GM19372 (cell line): ENCODE data around the gene MXRA8.
A peak's percentile ranks its signal among the peaks of the same experiment; 100 is the strongest.

Experiments
- ATAC-seq: cut with Tn5 transposase; IDR thresholded peaks from one replicate; pipeline ENCODE4 v1.9.1; 2021; ENCODE audit warnings: mild to moderate bottlenecking, low read depth, moderate library complexity; ENCODE audit not compliant: unreplicated experiment

Gene MXRA8

GRCh38 chr1:1351511-1352427 lies 6.6 kb downstream of the MXRA8 start:
- ATAC-seq: no peak

DNA sequence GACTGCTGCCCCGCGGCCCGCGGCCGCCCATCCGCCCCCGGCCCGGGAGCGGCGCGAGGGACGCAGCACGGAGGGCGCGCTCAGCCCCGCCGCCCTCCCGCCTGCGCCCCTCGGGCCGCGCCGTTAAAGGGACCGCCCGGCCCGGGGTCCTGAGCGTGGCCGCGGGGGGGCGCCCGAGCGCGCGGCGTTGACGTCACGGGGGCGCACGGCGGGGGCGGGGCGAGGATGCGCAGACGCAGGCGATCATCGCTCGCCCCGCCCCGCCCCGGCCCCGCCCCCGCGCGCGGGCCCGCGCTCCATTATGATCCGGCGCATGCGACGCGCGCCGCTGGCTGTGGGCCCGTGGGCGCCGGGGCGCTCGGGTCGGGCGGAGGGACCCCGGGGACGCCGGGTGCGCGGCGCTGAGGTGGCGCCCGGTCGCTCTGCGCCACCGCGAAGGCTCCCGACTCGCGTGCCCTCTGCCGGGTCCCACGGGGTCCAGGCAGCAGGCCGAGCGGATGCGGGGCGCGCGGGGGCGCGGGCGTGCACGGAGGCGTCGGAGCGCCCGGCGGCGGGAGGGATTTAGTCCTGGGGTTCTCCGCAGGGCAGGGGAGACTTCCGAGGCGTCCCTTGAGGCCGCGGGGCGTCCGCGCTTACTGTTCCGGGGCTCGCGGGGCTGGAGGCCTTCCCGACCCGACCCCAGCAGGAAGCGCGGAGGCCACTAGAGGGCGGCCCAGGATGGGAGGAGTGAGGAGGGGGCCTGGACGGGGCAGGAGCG lies 8.9 kb downstream of the MXRA8 start, which contains the start of gene DVL1:
Gene DVL1 (minus strand): TSS at position 163 of the 757 bp plus-strand sequence. CDS start 353 bp downstream, outside the sequence.
- peak; percentile 78 for ATAC-seq

DNA sequence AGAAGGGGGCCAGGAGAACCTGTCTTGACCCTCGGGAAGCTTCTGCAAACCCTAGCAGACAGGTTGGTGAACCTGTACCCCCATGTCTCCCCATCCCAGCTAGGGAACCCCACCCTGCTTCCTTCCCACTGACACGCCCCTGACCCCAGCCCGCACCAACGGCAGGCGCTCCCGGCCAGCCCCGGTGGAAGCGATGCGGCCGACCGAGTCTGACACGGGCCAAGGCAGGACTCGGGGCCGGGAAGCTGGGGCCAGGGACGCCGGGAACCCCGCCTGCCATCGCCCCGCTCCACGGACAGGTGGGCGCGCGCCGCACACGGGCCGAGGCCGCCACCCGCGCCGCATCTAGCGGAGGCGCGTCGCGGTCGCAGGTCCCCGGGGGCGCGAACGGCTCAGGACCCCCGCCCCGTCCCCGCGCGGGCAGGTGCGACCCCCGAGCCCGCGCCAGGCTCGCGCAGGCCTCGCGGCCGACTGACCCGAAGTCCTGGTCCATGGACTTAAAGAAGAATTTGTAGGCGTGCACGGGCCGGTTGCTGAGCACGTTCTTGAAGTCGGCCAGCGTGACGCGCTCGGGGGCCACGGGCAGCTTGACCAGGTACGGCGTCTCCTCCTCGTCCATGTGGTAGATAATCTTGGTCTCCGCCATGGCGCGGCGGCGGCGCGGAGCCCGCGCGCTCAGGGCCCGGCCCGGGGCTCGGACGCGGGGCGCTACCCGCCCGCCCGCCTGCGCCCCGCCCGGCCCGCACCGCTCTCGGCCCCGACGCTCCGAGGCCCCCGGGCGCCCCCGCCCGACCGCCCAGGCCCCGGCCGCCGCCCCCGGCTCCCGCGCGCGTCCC lies 9.7 kb downstream of the MXRA8 start:
- ATAC-seq: no peak

DNA sequence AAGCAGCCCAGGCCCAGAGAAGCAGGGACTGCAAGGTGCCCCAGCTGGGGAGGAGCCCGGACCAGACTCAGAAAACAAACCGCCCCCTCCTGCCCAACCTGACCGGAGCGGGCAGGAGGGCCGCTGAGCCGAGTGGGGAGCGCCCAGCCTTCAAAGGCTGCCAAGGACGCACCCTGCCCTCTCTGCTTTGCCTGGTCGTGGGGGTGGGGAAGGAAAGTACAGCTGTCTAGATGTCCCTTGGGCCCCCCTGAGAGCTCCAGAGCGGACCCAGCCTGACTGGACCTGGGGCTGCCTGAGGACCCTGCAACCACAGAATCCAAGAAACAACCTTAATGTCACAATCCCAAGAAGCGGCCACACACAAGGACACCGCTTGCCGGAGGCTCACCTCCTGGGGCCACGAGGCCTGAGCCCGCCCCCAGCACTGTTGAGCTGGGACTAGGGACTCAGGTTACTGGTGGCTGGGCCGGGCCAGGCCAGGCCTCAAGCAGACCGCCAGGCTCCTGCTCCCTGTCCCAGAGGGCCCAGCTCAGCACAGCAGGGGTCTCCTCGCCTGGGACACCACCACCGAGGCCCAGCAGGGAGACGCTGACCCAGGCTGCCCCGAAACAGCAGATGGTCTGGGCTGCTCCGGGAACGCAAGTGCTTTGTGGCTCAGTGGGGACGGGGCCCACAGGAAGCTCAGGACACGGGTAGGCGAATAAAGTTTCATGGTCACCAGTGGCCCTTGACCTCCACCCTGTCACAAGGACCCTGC lies 10.5 kb downstream of the MXRA8 start:
- no peak for ATAC-seq

DNA sequence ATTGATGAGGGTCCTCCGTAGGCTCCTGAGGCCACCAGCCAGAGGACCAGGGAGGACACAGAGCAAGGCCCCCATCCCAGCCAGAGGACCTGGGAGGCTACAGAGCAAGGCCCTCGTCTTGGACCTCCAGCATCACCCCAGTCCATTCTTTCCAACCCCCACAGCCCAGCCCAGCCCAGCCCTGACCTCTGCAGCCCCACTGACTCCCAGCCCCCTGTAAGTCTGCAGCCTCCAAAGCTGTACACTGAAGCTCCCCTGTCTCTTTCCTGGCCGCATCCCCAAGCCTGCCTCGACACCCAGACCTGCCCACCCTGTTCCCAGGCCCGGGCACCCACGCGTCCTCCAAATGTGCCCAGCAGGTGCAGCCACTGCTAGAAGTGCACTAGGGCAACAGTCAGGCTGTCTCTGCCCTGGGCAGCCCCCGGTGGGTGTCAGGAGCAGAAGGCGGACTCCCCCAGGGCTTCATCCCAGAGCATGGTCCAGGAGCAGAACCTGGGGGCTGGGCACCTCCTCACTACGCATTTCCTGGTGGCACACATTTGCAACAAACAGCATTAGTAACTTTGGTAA lies 11.2 kb downstream of the MXRA8 start:
- no peak for ATAC-seq

- no peak for ATAC-seq
These were observed 11.9 kb downstream of the MXRA8 start for GRCh38 chr1:1346501-1346890.

DNA sequence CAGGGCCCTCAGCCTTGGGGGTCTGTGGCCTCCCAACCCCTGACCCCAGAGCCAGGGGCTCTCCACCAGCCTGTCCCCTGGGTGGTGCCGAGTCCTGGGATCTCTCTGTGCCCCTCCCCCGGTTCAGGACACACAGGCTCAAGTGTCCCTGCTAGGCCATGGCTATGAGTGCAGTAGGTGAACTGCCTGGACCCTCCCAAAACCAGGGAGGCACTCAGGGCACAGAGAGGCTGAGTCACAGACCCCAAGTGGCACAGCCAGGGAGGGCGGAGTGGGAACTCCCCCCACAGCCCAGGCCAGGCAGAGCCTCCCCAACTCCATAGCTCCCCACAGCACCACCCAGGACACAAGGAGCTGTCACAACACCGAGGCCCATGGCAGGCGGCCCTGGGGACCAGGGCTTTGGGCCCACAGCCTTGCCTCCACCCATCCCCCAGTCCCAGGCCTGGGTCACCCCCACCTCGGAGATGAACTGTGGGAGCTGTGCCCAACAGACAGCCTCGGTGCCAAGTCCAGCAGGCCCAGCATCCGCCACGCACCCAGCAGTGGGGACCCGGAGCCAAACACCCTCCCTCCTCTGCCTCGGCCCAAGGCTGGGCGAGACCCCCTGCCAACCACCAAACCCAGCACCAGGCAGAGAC lies 12.4 kb downstream of the MXRA8 start:
- no peak for ATAC-seq

DNA sequence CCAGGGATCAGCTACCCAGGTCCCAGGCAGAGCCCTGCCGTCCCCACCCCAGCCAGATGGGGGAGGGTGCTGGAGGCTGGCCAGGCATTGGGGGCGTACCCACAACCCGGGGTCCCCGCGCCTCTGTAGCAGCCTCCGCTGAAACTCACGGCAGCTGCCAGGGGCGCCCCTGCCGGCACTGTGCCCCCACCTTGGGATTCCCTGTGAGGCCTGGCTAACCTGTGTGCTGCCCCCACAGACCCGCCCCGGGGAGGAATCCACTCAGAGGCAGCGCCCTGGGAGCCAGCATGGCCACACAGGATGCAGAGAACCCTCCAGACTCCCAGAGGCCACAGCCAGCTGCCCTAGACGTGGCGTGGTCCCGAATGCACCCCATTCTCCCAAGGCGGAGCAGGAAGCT lies 13.0 kb downstream of the MXRA8 start:
- no peak for ATAC-seq

- no peak for ATAC-seq
These were observed 13.5 kb downstream of the MXRA8 start for GRCh38 chr1:1344655-1345361.

- ATAC-seq: no peak
These were observed 14.4 kb downstream of the MXRA8 start for GRCh38 chr1:1343811-1344421.

DNA sequence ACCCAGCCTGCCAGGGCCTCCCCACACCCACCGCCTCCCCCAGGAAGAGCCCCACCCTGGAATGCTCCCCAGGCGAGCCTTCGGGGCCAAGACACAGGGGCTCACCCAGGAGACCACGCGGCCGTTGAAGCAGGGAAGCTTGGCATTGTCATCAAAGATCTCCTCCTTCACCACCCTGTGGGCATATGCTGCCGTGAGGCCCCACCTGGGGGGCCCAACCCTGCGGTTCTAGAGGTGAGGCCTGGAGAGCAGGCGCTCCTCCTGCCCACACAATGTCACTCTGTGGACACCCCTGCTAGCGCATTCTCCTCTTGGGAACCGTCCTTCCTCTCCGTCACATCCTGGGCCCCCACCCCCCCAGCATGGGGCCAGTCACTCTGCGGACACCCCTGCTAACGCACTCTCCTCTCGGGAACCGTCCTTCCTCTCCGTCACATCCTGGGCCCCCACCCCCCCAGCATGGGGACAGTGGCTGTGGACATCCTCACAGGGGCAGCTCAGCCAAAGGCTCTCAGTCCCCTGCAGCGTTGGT lies 15.7 kb downstream of the MXRA8 start:
- no peak for ATAC-seq

- ATAC-seq: no peak
These were observed 16.2 kb downstream of the MXRA8 start for GRCh38 chr1:1342061-1342562.

- no peak for ATAC-seq
These were observed 16.8 kb downstream of the MXRA8 start for GRCh38 chr1:1341549-1342021.

- no peak for ATAC-seq
These were observed 17.4 kb downstream of the MXRA8 start for GRCh38 chr1:1340791-1341548.

DNA sequence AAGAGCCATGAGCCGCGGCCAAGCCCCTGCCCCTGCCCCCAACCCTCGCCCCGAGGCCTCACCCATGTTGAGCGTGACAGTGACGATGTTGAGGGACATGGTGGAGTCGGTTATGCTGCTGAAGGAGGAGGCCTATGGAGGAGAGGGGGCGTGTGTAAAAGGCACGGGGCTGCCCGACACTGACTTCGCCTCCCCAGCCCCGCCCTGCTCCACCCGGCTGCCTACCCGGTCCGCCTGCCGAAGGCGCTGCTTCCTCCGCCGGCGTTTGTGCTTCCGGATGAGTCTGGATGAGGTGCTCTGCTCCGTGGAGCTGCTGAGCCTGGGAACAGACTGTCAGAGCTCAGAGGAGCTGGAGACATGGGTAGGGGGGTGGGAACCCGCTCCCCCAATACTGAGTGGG lies 18.2 kb downstream of the MXRA8 start:
- no peak for ATAC-seq

GRCh38 chr1:1338278-1338677 lies 20.1 kb downstream of the MXRA8 start:
- ATAC-seq: no peak

- no peak for ATAC-seq
These were observed 20.6 kb downstream of the MXRA8 start for GRCh38 chr1:1337793-1338147.
